GM12801 (cell line): ENCODE results near the gene SLC6A9.

Experiments used
- CTCF ChIP-seq: IDR thresholded peaks from one replicate; pipeline ENCODE4 v1.5.1; 2011; ENCODE audit warnings: control low read depth; ENCODE audit not compliant: insufficient read length; ENCODE audit errors: extremely low read depth

The SLC6A9 gene

GRCh38 chr1:43969746-43970466 lies 61.4 kb downstream of the SLC6A9 start, which contains the start of gene DPH2:
Gene DPH2, plus strand, starts transcription at chr1:43970010. Its CDS starts 166 bp downstream, at chr1:43970176.
- TF ChIP-seq CTCF: no peak

DNA sequence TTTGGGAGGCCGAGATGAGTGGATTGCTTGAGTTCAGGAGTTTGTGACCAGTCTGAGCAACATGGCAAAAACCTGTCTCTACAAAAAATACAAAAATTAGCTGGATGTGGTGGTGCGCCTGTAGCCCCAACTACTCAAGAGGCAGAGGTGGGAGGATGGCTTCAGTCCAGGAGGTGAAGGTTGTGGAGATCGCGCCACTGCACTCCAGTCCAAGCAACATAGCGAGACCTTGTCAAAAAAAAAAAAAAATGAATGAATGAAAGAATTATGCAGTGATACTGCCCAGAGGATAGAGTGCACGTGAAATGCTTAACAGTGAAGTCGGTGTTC lies 61.9 kb downstream of the SLC6A9 start:
- no peak for TF ChIP-seq CTCF

DNA sequence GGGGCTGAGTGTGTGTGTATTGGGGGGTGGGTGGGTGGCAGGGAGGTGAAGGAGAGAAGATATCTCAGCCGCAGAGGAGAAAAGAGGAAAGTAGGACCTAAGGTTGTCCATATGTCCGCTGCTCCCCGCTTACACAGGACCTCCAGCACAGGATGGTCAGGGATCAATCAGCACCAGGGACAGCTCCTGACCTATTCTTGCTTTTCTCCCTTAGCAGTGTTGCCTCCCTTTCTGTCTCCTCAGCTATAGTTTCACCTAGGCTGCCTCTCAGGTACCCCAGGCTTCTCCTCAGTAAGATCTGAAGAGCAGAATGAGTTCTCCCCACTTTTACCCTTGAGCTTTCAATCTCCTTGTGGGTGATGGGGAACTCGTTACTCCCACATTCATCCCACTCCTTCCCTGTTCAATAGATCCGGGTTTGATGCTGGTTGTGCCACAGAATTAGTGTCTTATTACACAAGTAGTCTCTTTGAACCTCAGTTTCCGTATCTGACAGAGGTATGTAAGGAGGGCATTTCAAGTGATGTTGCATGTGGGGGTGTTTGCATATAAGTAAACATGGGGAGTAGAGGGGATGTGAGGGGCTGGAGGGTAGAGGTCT lies 62.8 kb downstream of the SLC6A9 start:
- no peak for TF ChIP-seq CTCF

GRCh38 chr1:43965316-43965715 lies 65.9 kb downstream of the SLC6A9 start:
- TF ChIP-seq CTCF: no peak

GRCh38 chr1:43963890-43964289 lies 67.4 kb downstream of the SLC6A9 start:
- no peak for TF ChIP-seq CTCF

- no peak for TF ChIP-seq CTCF
Measured at GRCh38 chr1:43963006-43963405, 68.3 kb downstream of the SLC6A9 start.

DNA sequence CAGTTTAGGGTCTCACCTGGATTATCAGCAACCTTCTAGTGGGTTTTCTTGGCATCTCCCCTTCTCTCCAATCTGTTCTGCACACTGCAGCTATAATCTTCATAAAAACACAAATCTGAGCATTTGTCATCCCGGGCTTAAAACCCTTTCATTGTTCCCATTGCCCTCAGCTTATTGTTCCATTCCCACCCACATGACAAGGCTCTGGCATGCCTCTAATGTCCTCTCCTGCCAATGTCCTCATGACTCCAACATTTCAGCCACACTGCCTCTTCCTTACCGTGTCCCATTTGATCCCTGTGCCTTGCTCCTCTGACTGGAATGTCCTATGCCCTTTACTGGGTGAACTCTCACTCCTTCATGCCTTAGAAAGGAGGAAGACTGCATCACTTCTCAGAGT lies 68.9 kb downstream of the SLC6A9 start:
- TF ChIP-seq CTCF: no peak
